ENCODE results near the gene CCDC50.

Gene CCDC50

DNA sequence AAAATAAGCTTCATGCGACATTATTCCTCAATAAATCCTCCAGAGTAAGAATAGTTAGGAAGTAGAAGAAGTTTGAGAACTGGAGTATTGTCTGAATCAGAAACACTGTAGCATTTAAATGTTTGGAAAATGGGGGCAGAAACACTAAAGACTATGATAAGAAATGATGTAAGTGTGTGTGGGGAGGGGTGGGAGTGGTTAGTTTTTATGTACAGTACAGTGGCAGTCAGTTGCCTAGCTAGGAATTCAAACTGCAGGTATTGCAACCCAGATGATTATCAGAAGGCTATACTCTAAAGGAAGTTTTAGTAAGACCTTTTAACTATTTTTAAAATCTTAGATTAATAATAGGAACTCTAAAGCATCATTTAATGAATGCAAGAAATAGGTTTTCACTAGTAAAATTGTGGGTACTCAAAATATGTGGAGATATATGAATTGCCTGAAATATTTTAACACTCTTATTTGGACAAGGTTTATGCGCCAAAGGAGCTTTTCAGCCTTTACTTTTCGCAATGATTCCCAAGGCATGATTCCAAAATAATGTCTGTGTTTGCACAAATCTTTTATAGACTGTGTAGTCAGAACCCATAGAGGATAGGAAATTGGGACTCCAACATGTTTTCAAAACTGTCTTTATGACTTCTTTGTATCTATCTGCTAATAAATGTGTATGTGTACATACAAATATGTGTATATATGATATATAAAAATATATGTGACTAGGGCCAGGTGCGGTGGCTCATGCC is 8.0 kb upstream of the CCDC50 start:
- Histone ChIP-seq H3K4me3 (ENCODE audit: low read depth, low read length) (no peak overlapping the region), H3K4me1 (ENCODE audit: control insufficient read depth, insufficient read depth, low read length, unreplicated experiment) (no peaks in the 10 kb centered on the region), H3K27me3 (ENCODE audit: insufficient read depth, low read length) (no peaks in the 10 kb centered on the region), H3K27ac (ENCODE audit: low read depth, low read length) (no peak overlapping the region), H3K36me3 (ENCODE audit: insufficient read depth, low read length) (no peaks in the 10 kb centered on the region), H3K79me2 (ENCODE audit: control insufficient read depth, insufficient read depth, low read length, unreplicated experiment) (no peaks in the 10 kb centered on the region), H2AFZ (ENCODE audit: low read length, unreplicated experiment) (no peak overlapping the region)

DNA sequence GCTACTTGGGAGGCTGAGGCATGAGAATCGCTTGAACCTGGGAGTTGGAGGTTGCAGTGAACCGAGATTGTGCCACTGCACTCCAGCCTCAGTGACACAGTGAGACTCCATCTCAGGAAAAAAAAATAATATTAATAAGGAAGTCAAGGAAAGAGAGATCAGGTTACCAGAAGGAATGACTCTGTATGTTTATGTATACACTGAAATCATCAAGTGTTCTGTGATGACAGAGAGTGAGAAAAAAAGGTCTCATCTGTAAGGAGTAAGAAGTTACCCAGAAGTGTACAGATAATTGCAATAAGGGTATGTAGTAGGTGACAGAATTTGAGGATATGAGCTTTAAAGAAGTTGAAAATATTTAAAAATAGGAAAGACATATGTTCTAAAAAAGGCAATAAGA is 4.3 kb upstream of the CCDC50 start:
- peaks cover 14% of the 10 kb centered on the region for H3K4me1 ChIP-seq (ENCODE audit: control insufficient read depth, insufficient read depth, low read length, unreplicated experiment)
- H3K79me2 ChIP-seq (ENCODE audit: control insufficient read depth, insufficient read depth, low read length, unreplicated experiment) = peaks cover 6% of the 10 kb centered on the region
- H3K27me3 ChIP-seq (ENCODE audit: insufficient read depth, low read length) = no peaks in the 10 kb centered on the region
- H3K4me3 ChIP-seq (ENCODE audit: low read depth, low read length) = no peak overlapping the region
- H3K27ac ChIP-seq (ENCODE audit: low read depth, low read length) = no peak overlapping the region
- no peaks in the 10 kb centered on the region for H3K36me3 ChIP-seq (ENCODE audit: insufficient read depth, low read length)
- no peak overlapping the region for H2AFZ ChIP-seq (ENCODE audit: low read length, unreplicated experiment)

DNA sequence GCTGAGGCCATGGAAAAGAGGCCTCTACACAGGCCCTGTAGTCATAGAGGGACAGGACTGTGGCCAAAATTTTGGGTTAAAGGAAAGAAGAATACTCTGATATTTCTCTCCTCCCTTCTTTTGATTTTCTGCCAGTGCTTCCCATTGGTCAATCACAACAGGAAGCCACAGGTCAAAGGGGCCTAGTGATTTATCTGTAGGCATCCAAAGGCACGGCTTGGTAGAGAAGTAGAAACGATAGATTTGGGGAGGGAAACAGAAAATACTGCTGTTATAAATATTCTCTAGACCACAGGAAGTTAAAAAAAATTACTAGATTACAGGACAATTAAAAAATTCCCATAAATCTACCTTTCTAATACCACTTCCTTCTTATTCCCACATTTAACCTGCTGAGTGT is 1.7 kb upstream of the CCDC50 start:
- no peak overlapping the region for H3K27ac ChIP-seq (ENCODE audit: low read depth, low read length)
- H2AFZ ChIP-seq (ENCODE audit: low read length, unreplicated experiment) = peak overlapping the region; percentile 94
- H3K27me3 ChIP-seq (ENCODE audit: insufficient read depth, low read length) = no peaks in the 10 kb centered on the region
- peaks cover 25% of the 10 kb centered on the region for H3K4me1 ChIP-seq (ENCODE audit: control insufficient read depth, insufficient read depth, low read length, unreplicated experiment)
- no peaks in the 10 kb centered on the region for H3K36me3 ChIP-seq (ENCODE audit: insufficient read depth, low read length)
- H3K4me3 ChIP-seq (ENCODE audit: low read depth, low read length) = no peak overlapping the region
- peaks cover 32% of the 10 kb centered on the region for H3K79me2 ChIP-seq (ENCODE audit: control insufficient read depth, insufficient read depth, low read length, unreplicated experiment)

DNA sequence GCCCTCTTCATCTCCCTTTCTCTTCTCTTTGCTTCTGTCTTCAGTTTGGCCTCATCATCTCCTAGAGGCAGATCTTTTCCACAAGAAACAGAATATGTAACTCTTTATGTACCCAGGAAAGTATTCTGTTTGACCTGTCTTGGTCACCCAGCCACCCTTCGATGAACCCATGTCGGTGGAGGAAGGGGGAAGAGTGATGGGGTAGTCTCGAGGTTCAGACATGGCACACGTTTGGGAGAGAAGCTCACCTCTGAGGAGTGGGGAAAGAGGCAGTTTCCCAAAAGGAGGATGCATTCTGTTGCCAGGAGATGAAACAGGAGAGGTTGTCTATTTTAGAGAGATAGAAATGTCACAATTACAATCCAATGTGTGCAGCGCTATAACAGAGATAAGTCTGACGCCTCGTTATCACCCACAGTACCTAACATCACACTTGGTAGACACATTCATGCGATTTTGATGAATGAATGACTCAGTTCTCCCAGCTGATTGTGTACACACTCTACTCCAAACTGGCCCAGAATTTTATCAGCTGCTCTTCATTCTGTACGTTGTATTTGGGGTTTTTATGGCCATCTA is 722 bp upstream of the CCDC50 start:
- H3K79me2 ChIP-seq (ENCODE audit: control insufficient read depth, insufficient read depth, low read length, unreplicated experiment) = peaks cover 41% of the 10 kb centered on the region
- H2AFZ ChIP-seq (ENCODE audit: low read length, unreplicated experiment) = peak overlapping the region; percentile 94
- no peaks in the 10 kb centered on the region for H3K27me3 ChIP-seq (ENCODE audit: insufficient read depth, low read length)
- H3K4me1 ChIP-seq (ENCODE audit: control insufficient read depth, insufficient read depth, low read length, unreplicated experiment) = peaks cover 34% of the 10 kb centered on the region
- no peaks in the 10 kb centered on the region for H3K36me3 ChIP-seq (ENCODE audit: insufficient read depth, low read length)
- H3K27ac ChIP-seq (ENCODE audit: low read depth, low read length) = peak overlapping the region; percentile 87
- H3K4me3 ChIP-seq (ENCODE audit: low read depth, low read length) = peak overlapping the region; percentile 96

DNA sequence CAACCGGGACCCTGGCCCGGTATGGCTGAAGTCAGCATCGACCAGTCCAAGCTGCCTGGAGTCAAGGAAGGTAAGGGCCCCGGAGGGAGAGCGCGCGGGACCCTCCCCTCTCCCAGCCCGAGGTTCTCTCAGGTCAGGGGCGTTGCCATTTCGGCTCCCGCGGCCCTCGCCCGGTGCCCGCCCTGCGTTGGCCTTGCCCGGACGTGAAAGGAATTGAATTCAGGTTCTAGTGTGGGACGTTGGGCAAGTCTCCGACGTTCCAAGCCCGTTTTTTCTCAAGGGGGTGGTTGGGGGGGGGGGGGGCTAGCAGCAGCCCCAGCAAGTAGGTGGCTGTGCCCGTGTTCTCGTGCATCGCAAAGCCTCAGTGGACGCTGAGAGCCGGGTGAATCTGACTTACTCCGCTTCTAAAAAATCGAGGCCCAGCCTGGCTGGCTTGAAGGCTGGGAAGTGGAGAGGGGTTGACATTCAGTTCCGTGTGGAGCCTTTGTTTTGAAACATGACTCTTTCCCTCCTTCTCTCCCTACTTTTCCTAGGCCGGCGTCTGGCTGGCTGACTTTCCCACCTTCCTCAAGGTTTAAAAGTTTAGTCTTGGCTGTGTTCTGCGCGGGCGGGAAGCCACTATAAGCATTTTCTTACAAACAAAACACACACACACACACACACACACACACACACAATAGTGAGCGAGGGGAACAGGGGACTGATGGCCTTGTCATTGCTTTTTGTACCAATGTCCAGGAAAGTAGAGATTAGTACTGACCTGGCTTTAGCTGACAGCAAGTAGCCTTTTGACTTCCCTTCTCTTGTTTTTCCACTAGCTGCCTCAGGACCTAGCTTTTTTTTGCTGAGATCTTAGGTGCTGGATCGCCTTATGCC is 698 bp downstream of the CCDC50 start, which contains the start of gene UTS2B:
TSS of gene UTS2B (minus strand) at position 873 of the 876 bp plus-strand sequence. CDS start 48,337 bp downstream, outside the sequence.
- no peaks in the 10 kb centered on the region for H3K36me3 ChIP-seq (ENCODE audit: insufficient read depth, low read length)
- peak within 1 kb of the TSS; percentile 87 for H3K27ac ChIP-seq (ENCODE audit: low read depth, low read length)
- H3K79me2 ChIP-seq (ENCODE audit: control insufficient read depth, insufficient read depth, low read length, unreplicated experiment) = peaks cover 55% of the 10 kb centered on the region
- H3K27me3 ChIP-seq (ENCODE audit: insufficient read depth, low read length) = no peaks in the 10 kb centered on the region
- H3K4me1 ChIP-seq (ENCODE audit: control insufficient read depth, insufficient read depth, low read length, unreplicated experiment) = peaks cover 47% of the 10 kb centered on the region
- H3K4me3 ChIP-seq (ENCODE audit: low read depth, low read length) = peak within 1 kb of the TSS; percentile 96
- H2AFZ ChIP-seq (ENCODE audit: low read length, unreplicated experiment) = peak within 1 kb of the TSS; percentile 94

DNA sequence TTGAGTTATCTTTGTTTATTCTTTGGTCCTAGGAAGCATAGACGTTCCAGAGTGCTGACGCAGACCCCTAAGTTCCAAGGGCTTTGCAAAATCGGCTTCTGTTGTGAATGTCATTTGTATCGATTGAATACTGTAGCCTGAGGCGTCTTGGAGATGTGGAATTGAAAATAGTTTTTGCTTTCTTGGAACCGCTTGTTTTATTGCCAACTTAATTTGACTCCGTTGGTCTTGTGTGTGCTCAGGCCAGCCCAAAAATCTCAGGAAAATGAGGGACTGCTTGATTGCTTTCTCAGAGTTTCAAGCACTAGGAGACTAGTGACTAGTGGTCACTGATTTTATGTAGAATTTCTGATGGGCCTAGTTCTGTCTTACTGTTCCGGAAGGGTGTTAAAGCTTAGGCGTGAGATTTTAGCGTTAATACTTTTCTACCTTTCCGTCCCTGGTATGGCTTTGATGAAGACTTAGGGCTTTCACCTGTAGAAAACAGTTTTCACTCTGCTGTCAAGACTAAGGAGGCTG is 1.4 kb downstream of the CCDC50 start:
- Histone ChIP-seq H3K4me1 (ENCODE audit: control insufficient read depth, insufficient read depth, low read length, unreplicated experiment) (peaks cover 54% of the 10 kb centered on the region), H3K79me2 (ENCODE audit: control insufficient read depth, insufficient read depth, low read length, unreplicated experiment) (peaks cover 62% of the 10 kb centered on the region), H3K27me3 (ENCODE audit: insufficient read depth, low read length) (no peaks in the 10 kb centered on the region), H2AFZ (ENCODE audit: low read length, unreplicated experiment) (no peak overlapping the region), H3K4me3 (ENCODE audit: low read depth, low read length) (peak overlapping the region; percentile 96), H3K36me3 (ENCODE audit: insufficient read depth, low read length) (no peaks in the 10 kb centered on the region), H3K27ac (ENCODE audit: low read depth, low read length) (peak overlapping the region; percentile 87)

DNA sequence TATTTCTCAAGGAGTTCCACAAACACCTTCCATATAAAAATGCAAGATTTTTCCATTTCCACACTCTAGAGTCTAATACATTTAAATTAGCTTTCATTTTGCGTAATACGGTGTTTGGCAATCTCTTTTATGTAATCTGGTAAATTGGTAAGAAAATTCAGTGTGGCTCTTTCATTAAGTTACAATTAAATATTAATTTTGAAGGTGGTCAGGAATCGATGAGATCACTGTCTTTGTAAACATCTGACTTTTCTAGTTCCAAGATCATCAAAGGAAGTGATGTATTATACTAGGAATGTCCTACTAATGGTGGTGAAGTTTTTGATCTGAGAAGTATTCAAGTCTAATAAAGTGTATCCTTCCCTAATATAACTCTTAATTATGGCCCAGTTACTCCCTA is 2.2 kb downstream of the CCDC50 start:
- H3K4me1 ChIP-seq (ENCODE audit: control insufficient read depth, insufficient read depth, low read length, unreplicated experiment) = peaks cover 62% of the 10 kb centered on the region
- H2AFZ ChIP-seq (ENCODE audit: low read length, unreplicated experiment) = no peak overlapping the region
- H3K4me3 ChIP-seq (ENCODE audit: low read depth, low read length) = peak overlapping the region; percentile 96
- H3K36me3 ChIP-seq (ENCODE audit: insufficient read depth, low read length) = no peaks in the 10 kb centered on the region
- peak overlapping the region; percentile 87 for H3K27ac ChIP-seq (ENCODE audit: low read depth, low read length)
- no peaks in the 10 kb centered on the region for H3K27me3 ChIP-seq (ENCODE audit: insufficient read depth, low read length)
- peaks cover 70% of the 10 kb centered on the region for H3K79me2 ChIP-seq (ENCODE audit: control insufficient read depth, insufficient read depth, low read length, unreplicated experiment)

DNA sequence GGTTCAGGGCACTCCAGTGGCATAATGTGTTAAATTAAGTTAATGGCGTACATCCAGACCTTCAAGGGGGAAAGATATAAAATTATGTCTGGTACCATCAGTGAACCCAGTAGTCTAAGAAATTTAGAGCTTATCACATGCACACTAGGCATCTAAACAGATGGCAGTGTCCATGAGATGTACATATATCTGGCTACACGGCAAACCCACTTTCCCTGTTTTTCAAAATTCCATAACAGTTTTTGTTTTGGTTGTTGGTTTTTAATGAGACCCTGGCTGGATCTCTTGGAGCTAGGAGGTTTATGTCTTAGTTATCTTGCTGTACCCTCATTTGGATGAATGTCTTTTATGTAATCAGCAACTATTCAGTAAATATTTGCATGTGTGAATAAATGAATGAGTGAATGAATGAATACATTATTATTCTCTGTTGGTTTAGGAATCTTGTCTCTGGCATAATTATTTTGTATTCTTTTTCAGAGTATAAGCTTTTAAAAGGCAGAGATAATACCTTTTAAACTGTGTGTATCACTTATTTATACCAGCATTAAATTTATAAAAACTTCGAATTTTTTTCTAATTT is 4.2 kb downstream of the CCDC50 start:
- Histone ChIP-seq H3K27me3 (ENCODE audit: insufficient read depth, low read length) (no peaks in the 10 kb centered on the region), H3K4me1 (ENCODE audit: control insufficient read depth, insufficient read depth, low read length, unreplicated experiment) (peaks cover 70% of the 10 kb centered on the region), H2AFZ (ENCODE audit: low read length, unreplicated experiment) (no peak overlapping the region), H3K79me2 (ENCODE audit: control insufficient read depth, insufficient read depth, low read length, unreplicated experiment) (peaks cover 87% of the 10 kb centered on the region), H3K27ac (ENCODE audit: low read depth, low read length) (no peak overlapping the region), H3K4me3 (ENCODE audit: low read depth, low read length) (peak overlapping the region; percentile 96; the same call in 1 of the 2 replicates), H3K36me3 (ENCODE audit: insufficient read depth, low read length) (no peaks in the 10 kb centered on the region)

DNA sequence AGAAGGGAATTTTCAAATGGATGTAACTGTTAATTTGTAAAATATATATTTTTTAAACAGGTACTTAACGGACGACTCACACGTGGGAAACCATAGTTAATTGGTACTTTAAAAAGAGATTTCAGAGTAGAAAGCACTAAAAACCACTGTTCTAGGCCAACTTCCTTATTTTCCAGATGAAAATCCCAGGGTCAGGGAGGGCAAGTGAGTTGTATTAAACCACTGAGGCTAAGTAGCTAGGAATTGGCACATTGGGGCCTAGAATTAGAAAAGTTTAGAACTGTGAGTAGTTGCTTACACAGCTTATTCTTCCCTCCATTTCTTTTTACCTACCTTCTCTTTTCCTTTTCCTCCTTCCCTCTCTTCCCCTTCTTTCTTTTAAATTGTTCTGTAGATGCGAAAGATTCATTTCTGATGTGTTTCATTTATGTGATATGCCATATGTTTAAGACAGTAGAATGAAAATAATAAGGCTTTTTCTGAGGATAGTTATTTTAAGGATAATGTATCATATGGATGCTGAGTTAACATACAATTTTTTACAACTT is 5.2 kb downstream of the CCDC50 start:
- H3K4me3 ChIP-seq (ENCODE audit: low read depth, low read length) = no peak overlapping the region
- no peak overlapping the region for H3K27ac ChIP-seq (ENCODE audit: low read depth, low read length)
- H3K27me3 ChIP-seq (ENCODE audit: insufficient read depth, low read length) = no peaks in the 10 kb centered on the region
- H2AFZ ChIP-seq (ENCODE audit: low read length, unreplicated experiment) = no peak overlapping the region
- peaks cover 75% of the 10 kb centered on the region for H3K4me1 ChIP-seq (ENCODE audit: control insufficient read depth, insufficient read depth, low read length, unreplicated experiment)
- peaks cover 96% of the 10 kb centered on the region for H3K79me2 ChIP-seq (ENCODE audit: control insufficient read depth, insufficient read depth, low read length, unreplicated experiment)
- H3K36me3 ChIP-seq (ENCODE audit: insufficient read depth, low read length) = no peaks in the 10 kb centered on the region

DNA sequence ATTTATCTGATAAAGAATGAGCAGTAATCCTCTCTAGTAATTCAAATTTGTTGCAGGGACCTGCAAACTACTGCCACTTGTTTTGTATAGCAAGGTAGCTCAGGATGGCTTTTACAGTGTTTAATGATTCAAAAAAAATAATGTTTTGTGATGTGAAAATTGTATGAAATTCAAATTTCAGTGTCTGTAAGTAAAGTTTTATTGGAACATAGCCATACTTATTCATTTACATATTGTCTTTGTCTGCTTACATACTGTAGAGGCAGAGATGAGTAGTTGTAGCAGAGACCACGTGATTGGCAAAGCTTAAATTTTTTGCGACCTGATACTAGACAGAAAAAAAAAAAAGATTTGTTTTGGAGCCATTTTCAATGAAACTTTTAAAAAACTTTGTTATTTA is 7.6 kb downstream of the CCDC50 start:
- peaks cover 96% of the 10 kb centered on the region for H3K79me2 ChIP-seq (ENCODE audit: control insufficient read depth, insufficient read depth, low read length, unreplicated experiment)
- H3K36me3 ChIP-seq (ENCODE audit: insufficient read depth, low read length) = no peaks in the 10 kb centered on the region
- peaks cover 83% of the 10 kb centered on the region for H3K4me1 ChIP-seq (ENCODE audit: control insufficient read depth, insufficient read depth, low read length, unreplicated experiment)
- peak overlapping the region; percentile 77 for H3K27ac ChIP-seq (ENCODE audit: low read depth, low read length)
- no peak overlapping the region for H2AFZ ChIP-seq (ENCODE audit: low read length, unreplicated experiment)
- H3K4me3 ChIP-seq (ENCODE audit: low read depth, low read length) = no peak overlapping the region
- no peaks in the 10 kb centered on the region for H3K27me3 ChIP-seq (ENCODE audit: insufficient read depth, low read length)

Data from ACC112 (cell line).